WERI-Rb-1 (cell line): ENCODE data around the gene MYF5.

Source experiments
- DNase-seq: peaks from one replicate; pipeline ENCODE4 v3.0.0-alpha.2; 2020
- H3K27ac ChIP-seq: fragments of 250-450 bp; sonication (Bioruptor Pico); 2 replicates; pipeline ENCODE4 v1.5.1; 2020; ENCODE audit warnings: mild to moderate bottlenecking, moderate library complexity
- H3K27me3 ChIP-seq: fragments of 250-450 bp; sonication (Bioruptor Pico); 2 replicates; pipeline ENCODE4 v1.5.1; 2021; ENCODE audit warnings: mild to moderate bottlenecking, low read depth, moderate library complexity; ENCODE audit not compliant: insufficient read depth, severe bottlenecking
- H3K36me3 ChIP-seq: fragments of 250-450 bp; sonication (Bioruptor Pico); 2 replicates; pipeline ENCODE4 v1.5.1; 2020; ENCODE audit warnings: mild to moderate bottlenecking, moderate library complexity
- H3K4me3 ChIP-seq: 2 replicates; pipeline ENCODE4 v1.5.1; 2011; ENCODE audit warnings: low read depth, mild to moderate bottlenecking, control low read depth, low read length
- H3K9me3 ChIP-seq: fragments of 250-450 bp; sonication (Bioruptor Pico); 2 replicates; pipeline ENCODE4 v1.5.1; 2021; ENCODE audit warnings: mild to moderate bottlenecking, moderate library complexity; ENCODE audit not compliant: severe bottlenecking
- TF ChIP-seq, protein P1 (sequence below): IDR thresholded peaks from 2 replicates; pipeline ENCODE4 v1.5.1; 2011; ENCODE audit warnings: low read depth, mild to moderate bottlenecking, control low read depth, inconsistent platforms, low read length

The MYF5 gene

DNA sequence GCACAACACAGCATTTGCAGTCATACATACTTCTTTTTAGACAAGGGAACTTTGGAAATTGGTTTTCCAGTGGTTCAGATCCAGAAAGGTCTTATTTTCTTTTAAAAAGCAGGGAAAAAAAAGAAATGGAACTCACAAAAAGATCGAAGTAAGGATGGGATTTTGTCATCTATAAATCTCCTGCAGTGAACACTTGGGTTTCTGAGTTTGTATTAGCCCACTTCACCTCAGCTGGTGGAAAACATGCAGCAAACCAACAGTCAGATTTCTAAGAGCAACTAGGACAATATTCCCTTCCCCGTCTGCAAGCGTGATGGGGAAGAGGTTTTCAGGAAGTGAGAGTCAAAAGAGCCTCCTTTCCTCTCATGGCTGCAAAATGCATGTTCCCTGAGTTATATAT, 4.6 kb downstream of the MYF5 start:
- Histone ChIP-seq H3K36me3 (no peaks in the 10 kb centered on the region), H3K4me3 (no peak overlapping the region), H3K27me3 (no peaks in the 10 kb centered on the region), H3K27ac (no peak overlapping the region), H3K9me3 (no peaks in the 10 kb centered on the region)
- TF ChIP-seq, protein P1, sequence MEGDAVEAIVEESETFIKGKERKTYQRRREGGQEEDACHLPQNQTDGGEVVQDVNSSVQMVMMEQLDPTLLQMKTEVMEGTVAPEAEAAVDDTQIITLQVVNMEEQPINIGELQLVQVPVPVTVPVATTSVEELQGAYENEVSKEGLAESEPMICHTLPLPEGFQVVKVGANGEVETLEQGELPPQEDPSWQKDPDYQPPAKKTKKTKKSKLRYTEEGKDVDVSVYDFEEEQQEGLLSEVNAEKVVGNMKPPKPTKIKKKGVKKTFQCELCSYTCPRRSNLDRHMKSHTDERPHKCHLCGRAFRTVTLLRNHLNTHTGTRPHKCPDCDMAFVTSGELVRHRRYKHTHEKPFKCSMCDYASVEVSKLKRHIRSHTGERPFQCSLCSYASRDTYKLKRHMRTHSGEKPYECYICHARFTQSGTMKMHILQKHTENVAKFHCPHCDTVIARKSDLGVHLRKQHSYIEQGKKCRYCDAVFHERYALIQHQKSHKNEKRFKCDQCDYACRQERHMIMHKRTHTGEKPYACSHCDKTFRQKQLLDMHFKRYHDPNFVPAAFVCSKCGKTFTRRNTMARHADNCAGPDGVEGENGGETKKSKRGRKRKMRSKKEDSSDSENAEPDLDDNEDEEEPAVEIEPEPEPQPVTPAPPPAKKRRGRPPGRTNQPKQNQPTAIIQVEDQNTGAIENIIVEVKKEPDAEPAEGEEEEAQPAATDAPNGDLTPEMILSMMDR: no peak
- DNase-seq: no peak

GRCh38 chr12:80745851-80746505, 29.3 kb downstream of the MYF5 start:
- no peaks in the 10 kb centered on the region for H3K27me3 ChIP-seq
- H3K4me3 ChIP-seq: no peak overlapping the region
- TF ChIP-seq, protein P1: no peak
- H3K9me3 ChIP-seq: no peaks in the 10 kb centered on the region
- DNase-seq: no peak
- H3K27ac ChIP-seq: no peak overlapping the region
- H3K36me3 ChIP-seq: no peaks in the 10 kb centered on the region

DNA sequence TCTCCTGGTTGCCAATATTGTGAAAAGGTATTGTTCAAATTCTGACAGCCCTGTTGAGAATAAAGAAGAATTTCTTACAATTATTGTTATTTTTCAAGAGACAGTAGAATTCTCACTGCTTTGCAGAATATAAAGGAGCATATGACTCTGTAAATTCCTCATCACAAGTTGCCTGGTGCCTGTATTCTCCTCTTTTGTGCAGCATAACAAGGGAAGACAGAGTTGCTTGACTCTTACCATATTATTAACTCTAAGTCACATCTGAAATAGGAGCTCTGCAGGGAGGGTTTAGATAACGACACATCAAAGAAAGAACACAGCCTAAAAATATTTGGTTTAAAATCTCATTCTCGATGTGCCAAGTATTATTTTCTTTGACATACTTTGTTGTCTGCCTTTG, 31.1 kb downstream of the MYF5 start:
- Histone ChIP-seq H3K4me3 (no peak overlapping the region), H3K36me3 (no peaks in the 10 kb centered on the region), H3K27ac (no peak overlapping the region), H3K27me3 (no peaks in the 10 kb centered on the region), H3K9me3 (no peaks in the 10 kb centered on the region)
- no peak for DNase-seq
- TF ChIP-seq, protein P1: no peak

DNA sequence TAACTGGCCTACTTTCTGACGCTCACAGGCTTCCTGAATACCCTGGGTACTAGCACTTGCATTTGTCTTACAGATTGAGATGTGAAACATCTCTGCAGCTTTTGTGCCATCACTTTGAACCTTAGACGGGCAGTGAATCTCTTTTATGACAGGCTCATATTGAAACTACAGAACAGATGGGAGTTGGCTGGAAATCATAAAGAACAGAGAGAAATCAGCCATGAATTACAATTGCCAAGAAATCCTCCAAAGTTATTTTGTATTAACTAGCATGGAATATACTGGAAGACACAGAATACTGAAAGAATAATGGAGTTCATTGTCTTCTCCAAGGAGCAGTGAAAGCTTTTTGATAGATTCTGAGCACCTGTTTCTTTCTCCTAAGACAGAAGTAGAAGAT, 32.7 kb downstream of the MYF5 start:
- no peak for DNase-seq

GRCh38 chr12:80752464-80752863, 35.8 kb downstream of the MYF5 start:
- DNase-seq: no peak

More for the DNA sequence above, 32.7 kb downstream of the MYF5 start:
- Histone ChIP-seq H3K9me3 (no peaks in the 10 kb centered on the region), H3K27ac (no peak overlapping the region), H3K36me3 (no peaks in the 10 kb centered on the region), H3K4me3 (no peak overlapping the region), H3K27me3 (no peaks in the 10 kb centered on the region)
- TF ChIP-seq, protein P1: no peak

More at GRCh38 chr12:80752464-80752863, 35.8 kb downstream of the MYF5 start:
- Histone ChIP-seq H3K4me3 (no peak overlapping the region), H3K36me3 (no peaks in the 10 kb centered on the region), H3K9me3 (no peaks in the 10 kb centered on the region), H3K27me3 (no peaks in the 10 kb centered on the region), H3K27ac (no peak overlapping the region)
- TF ChIP-seq, protein P1: no peak
